ENCODE measurements around the gene PRR7. TPM values are rescaled to one million over a fixed set of nuclear protein-coding genes. Genes with fewer than 3 reads are reported as not detected.

Gene PRR7
- total and polyA plus RNA-seq, 2 of the 13 experiments (the other 11 are each of a cell fraction or from before 2014, with no cell fraction given): 4.8 to 5.0 TPM

- TF ChIP-seq THAP7 (CRISPR knock-in tag; IDR thresholded peaks at IDR 0.05): no peak
- TF ChIP-seq ZNF253 (CRISPR knock-in tag; IDR thresholded peaks at IDR 0.05; ENCODE audit: borderline replicate concordance): peak; percentile 20; the same call in 1 of the 2 replicates
- no peak for TF ChIP-seq ZNF552 (CRISPR knock-in tag; IDR thresholded peaks at IDR 0.05; ENCODE audit: borderline replicate concordance)
- TF ChIP-seq HNF1B (CRISPR knock-in tag; IDR thresholded peaks at IDR 0.05): peak; percentile 70; the same call in 1 of the 2 replicates
- TF ChIP-seq ELF1 (CRISPR knock-in tag; IDR thresholded peaks at IDR 0.05): peak; percentile 87
- TF ChIP-seq ZSCAN20 (CRISPR knock-in tag; IDR thresholded peaks at IDR 0.05; ENCODE audit: borderline replicate concordance): peak; percentile 44; the same call in 1 of the 2 replicates
- TF ChIP-seq ATM (IDR thresholded peaks at IDR 0.05; ENCODE audit: borderline replicate concordance): no peak
- peak; percentile 47 for TF ChIP-seq ASH2L (IDR thresholded peaks at IDR 0.05; ENCODE audit: insufficient read length, low read depth, low read length)
- TF ChIP-seq KLF11 (CRISPR knock-in tag; IDR thresholded peaks at IDR 0.05): no peak
- TF ChIP-seq POLR2AphosphoS2 (IDR thresholded peaks at IDR 0.05; ENCODE audit: low read depth, low read length): no peak
- no peak for TF ChIP-seq TEAD2 (CRISPR knock-in tag; IDR thresholded peaks at IDR 0.05)
- no peak for TF ChIP-seq ZIK1 (CRISPR knock-in tag; IDR thresholded peaks at IDR 0.05; ENCODE audit: borderline replicate concordance, low read depth)
- TF ChIP-seq RCOR2 (CRISPR knock-in tag; IDR thresholded peaks at IDR 0.05): peak; percentile 96
- no peak for TF ChIP-seq SOX5 (CRISPR knock-in tag; IDR thresholded peaks at IDR 0.05; ENCODE audit: borderline replicate concordance)
- no peak for TF ChIP-seq NFIB (CRISPR knock-in tag; IDR thresholded peaks at IDR 0.05; ENCODE audit: borderline replicate concordance)
- no peak for TF ChIP-seq ZNF790 (CRISPR knock-in tag; IDR thresholded peaks at IDR 0.05; ENCODE audit: borderline replicate concordance)
- TF ChIP-seq ATF4 (CRISPR knock-in tag; IDR thresholded peaks at IDR 0.05): no peak
- TF ChIP-seq CEBPB (IDR thresholded peaks at IDR 0.05; ENCODE audit: borderline replicate concordance, low read depth, low read length): no peak
- no peak for TF ChIP-seq HMGA1 (CRISPR knock-in tag; conservative IDR thresholded peaks at IDR 0.05)
- TF ChIP-seq ZNF615 (CRISPR knock-in tag; IDR thresholded peaks at IDR 0.05; ENCODE audit: borderline replicate concordance): no peak
- peak; percentile 13; the same call in 1 of the 2 replicates for TF ChIP-seq ZBTB38 (CRISPR knock-in tag; IDR thresholded peaks at IDR 0.05)
- no peak; the same call in 1 of the 2 replicates for TF ChIP-seq POGZ (CRISPR knock-in tag; IDR thresholded peaks at IDR 0.05)
- peak; percentile 98 for TF ChIP-seq KDM1A (CRISPR knock-in tag; IDR thresholded peaks at IDR 0.05)
- TF ChIP-seq ZNF20 (CRISPR knock-in tag; IDR thresholded peaks at IDR 0.05): no peak
- peak; percentile 14; the same call in 1 of the 2 replicates for TF ChIP-seq HOXA9 (CRISPR knock-in tag; IDR thresholded peaks at IDR 0.05; ENCODE audit: borderline replicate concordance)
- TF ChIP-seq ZNF652 (CRISPR knock-in tag; IDR thresholded peaks at IDR 0.05; ENCODE audit: borderline replicate concordance, low read depth): no peak
- TF ChIP-seq ZNF788 (CRISPR knock-in tag; IDR thresholded peaks at IDR 0.05; ENCODE audit: borderline replicate concordance): no peak; the same call in 1 of the 2 replicates
Measured at GRCh38 chr5:177425801-177426565, 20.6 kb upstream of the PRR7 start (continued).

Data from HepG2 (cell line).